CD4-positive, alpha-beta T cell treated with Interleukin-15 for 4 hours (primary cell): ENCODE measurements around the gene GNPDA2.
"Not testable (repeated sequence)": the region's sequence is repeated elsewhere in the genome, so short reads cannot be mapped to it uniquely, and the experiment has no call there.

Source experiments
- DNase-seq: peaks from one replicate; pipeline ENCODE4 v3.0.0-alpha.2; 2020; ENCODE audit warnings: low spot score

The GNPDA2 gene

GRCh38 chr4:44726038-44726871 lies at the start of gene GNPDA2:
TSS of gene GNPDA2 (minus strand) at chr4:44726556. CDS start at chr4:44722207, 4,349 bp downstream.
- DNase-seq = peak; percentile 80

GRCh38 chr4:44772340-44772739 lies 46.0 kb upstream of the GNPDA2 start:
- no peak for DNase-seq

GRCh38 chr4:44771789-44772188 lies 45.4 kb upstream of the GNPDA2 start:
- DNase-seq = no peak

GRCh38 chr4:44766453-44766852 lies 40.1 kb upstream of the GNPDA2 start:
- no peak for DNase-seq

- DNase-seq = no peak
Observed at GRCh38 chr4:44765116-44765515, 38.8 kb upstream of the GNPDA2 start.

- DNase-seq = no peak
Observed at GRCh38 chr4:44761306-44761705, 35.0 kb upstream of the GNPDA2 start.

- peak; percentile 39 for DNase-seq
Observed at GRCh38 chr4:44760142-44760898, 34.0 kb upstream of the GNPDA2 start.

- no peak for DNase-seq
Observed at GRCh38 chr4:44756559-44756958, 30.2 kb upstream of the GNPDA2 start.

GRCh38 chr4:44740201-44740600 lies 13.8 kb upstream of the GNPDA2 start:
- DNase-seq = no peak

GRCh38 chr4:44738615-44739014 lies 12.3 kb upstream of the GNPDA2 start:
- no peak for DNase-seq

GRCh38 chr4:44736900-44737299 lies 10.5 kb upstream of the GNPDA2 start:
- DNase-seq = no peak

- not testable (repeated sequence) for DNase-seq
Observed at GRCh38 chr4:44728694-44729093, 2.3 kb upstream of the GNPDA2 start.

GRCh38 chr4:44727471-44727870 lies 1.1 kb upstream of the GNPDA2 start:
- no peak for DNase-seq

GRCh38 chr4:44725726-44726037 lies 674 bp downstream of the GNPDA2 start:
- no peak for DNase-seq

- DNase-seq = no peak
Observed at GRCh38 chr4:44725166-44725565, 1.2 kb downstream of the GNPDA2 start.

- no peak for DNase-seq
Observed at GRCh38 chr4:44722001-44722400, 4.4 kb downstream of the GNPDA2 start.

- no peak for DNase-seq
Observed at GRCh38 chr4:44720371-44720770, 6.0 kb downstream of the GNPDA2 start.

- no peak for DNase-seq
Observed at GRCh38 chr4:44716597-44716996, 9.8 kb downstream of the GNPDA2 start.

- DNase-seq = no peak
Observed at GRCh38 chr4:44713125-44713524, 13.2 kb downstream of the GNPDA2 start.

GRCh38 chr4:44704673-44705072 lies 21.7 kb downstream of the GNPDA2 start:
- DNase-seq = no peak

GRCh38 chr4:44701037-44701436 lies 25.3 kb downstream of the GNPDA2 start:
- no peak for DNase-seq

GRCh38 chr4:44700427-44700826 lies 25.9 kb downstream of the GNPDA2 start:
- no peak for DNase-seq

- DNase-seq = no peak
Observed at GRCh38 chr4:44684648-44685047, 41.7 kb downstream of the GNPDA2 start.

- DNase-seq = no peak
Observed at GRCh38 chr4:44679060-44679459, 47.3 kb downstream of the GNPDA2 start.
